Stomach (tissue), 4 donors: Measurements from ENCODE around the gene GPR108.

Source experiments
- POLR2A ChIP-seq, 4 donors: fragments of 450-650 bp; IDR thresholded peaks; one replicate each; pipeline ENCODE4 v1.6.1; 2016; ENCODE audit warnings: antibody characterized with exemption in 4 of 4, control low read depth in 2 of 4, mild to moderate bottlenecking in 1 of 4, moderate library complexity in 1 of 4
- POLR2AphosphoS5 ChIP-seq, 3 donors: sonication (generic); formaldehyde crosslinking; IDR thresholded peaks; one replicate each; pipeline ENCODE4 v1.6.1; 2016; ENCODE audit warnings: antibody characterized with exemption in 3 of 3

DNA sequence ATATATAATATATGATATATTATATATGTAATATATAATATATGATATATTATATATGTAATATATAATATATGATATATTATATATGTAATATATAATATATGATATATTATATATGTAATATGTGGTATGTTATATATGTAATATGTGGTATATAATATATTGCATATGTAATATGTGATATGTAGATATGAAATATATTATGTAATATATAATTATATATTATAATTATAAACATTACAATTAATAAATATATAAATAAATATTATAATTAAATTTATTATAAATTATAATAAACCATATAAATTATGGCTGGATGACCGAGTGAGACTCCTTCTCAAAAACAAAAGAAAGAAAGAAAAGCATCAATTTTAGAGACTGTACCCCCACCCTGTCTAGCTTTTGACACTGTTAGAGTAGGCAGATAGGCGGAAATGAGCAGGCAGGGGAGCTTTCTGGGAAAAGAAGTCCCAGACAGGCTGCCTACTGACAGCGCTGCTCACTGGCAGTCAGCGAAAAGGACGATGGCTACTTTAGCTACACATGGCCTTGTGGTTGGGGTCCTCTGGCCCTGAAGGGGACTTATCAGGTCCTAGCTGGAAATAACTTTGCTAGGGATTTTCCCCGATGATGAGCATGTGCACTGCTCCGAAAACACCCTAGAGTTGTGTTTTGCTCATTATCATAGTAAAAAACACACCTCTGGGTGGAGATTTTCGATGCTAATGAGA lies 36.6 kb downstream of the GPR108 start:
- TF ChIP-seq POLR2A (IDR thresholded peaks at IDR 0.05): no peak
- no peak for TF ChIP-seq POLR2AphosphoS5 (IDR thresholded peaks at IDR 0.05)
